Neuronal stem cell (in vitro differentiated cells): ENCODE measurements around the gene LGALS1.

Source experiments
- DNase-seq: peaks from one replicate; pipeline ENCODE4 v3.0.0-alpha.2; 2013; ENCODE audit warnings: low spot score
- H2AFZ ChIP-seq: one replicate; pipeline ENCODE4 v1.6.1; 2013; ENCODE audit warnings: mild to moderate bottlenecking, low read length, inconsistent platforms
- H2AK5ac ChIP-seq: 2 replicates; pipeline ENCODE4 v1.6.1; 2013; ENCODE audit warnings: low read depth, mild to moderate bottlenecking, inconsistent platforms, low read length, moderate library complexity, mixed read lengths
- H2BK120ac ChIP-seq: 2 replicates; pipeline ENCODE4 v1.6.1; 2013; ENCODE audit warnings: low read depth, mild to moderate bottlenecking, inconsistent platforms, low read length, moderate library complexity, mixed read lengths
- H2BK12ac ChIP-seq: one replicate; pipeline ENCODE4 v1.6.1; 2013; ENCODE audit warnings: low read length, inconsistent platforms
- H2BK15ac ChIP-seq: 2 replicates; pipeline ENCODE4 v1.6.1; 2013; ENCODE audit warnings: mild to moderate bottlenecking, low read length, inconsistent platforms, mixed read lengths
- H2BK5ac ChIP-seq: one replicate; pipeline ENCODE4 v1.6.1; 2013; ENCODE audit warnings: inconsistent platforms, mild to moderate bottlenecking, low read length, moderate library complexity
- H3K14ac ChIP-seq: one replicate; pipeline ENCODE4 v1.6.1; 2013; ENCODE audit warnings: low read length, inconsistent platforms
- H3K18ac ChIP-seq: 2 replicates; pipeline ENCODE4 v1.6.1; 2013; ENCODE audit warnings: low read length, inconsistent platforms
- H3K23ac ChIP-seq: 2 replicates; pipeline ENCODE4 v1.6.1; 2013; ENCODE audit warnings: low read depth, mild to moderate bottlenecking, mixed read lengths, low read length, inconsistent platforms; ENCODE audit not compliant: poor library complexity
- H3K27ac ChIP-seq: replicated peaks from 3 replicates; pipeline ENCODE4 v1.5.1; 2013; ENCODE audit warnings: low read length, inconsistent platforms
- H3K27me3 ChIP-seq, 3 experiments: 2 replicates each; pipeline ENCODE4 v1.6.1; 2013; ENCODE audit warnings: low read length in 3 of 3, mild to moderate bottlenecking in 2 of 3, inconsistent platforms in 1 of 3, low read depth in 1 of 3, mixed read lengths in 1 of 3, moderate library complexity in 1 of 3; ENCODE audit not compliant: control insufficient read depth in 3 of 3, insufficient read depth in 3 of 3
- H3K36me3 ChIP-seq, 2 donors: replicated peaks in 1 of 2; 2 replicates each; pipeline ENCODE4 v1.6.1; 2013; ENCODE audit warnings: low read length in 2 of 2; ENCODE audit not compliant: control insufficient read depth in 2 of 2, insufficient read depth in 2 of 2
- H3K4ac ChIP-seq: 2 replicates; pipeline ENCODE4 v1.6.1; 2013; ENCODE audit warnings: inconsistent platforms, mild to moderate bottlenecking, low read length, moderate library complexity
- H3K4me1 ChIP-seq, 2 donors: 1 replicate in 1 of 2; 2 replicates in 1 of 2; pipeline ENCODE4 v1.6.1; 2013; ENCODE audit warnings: low read length in 2 of 2, low read depth in 1 of 2; ENCODE audit not compliant: control insufficient read depth in 2 of 2, insufficient read depth in 1 of 2
- H3K4me2 ChIP-seq: one replicate; pipeline ENCODE4 v1.6.1; 2013; ENCODE audit warnings: mild to moderate bottlenecking, low read length, inconsistent platforms; ENCODE audit not compliant: insufficient read depth, poor library complexity, severe bottlenecking
- H3K4me3 ChIP-seq, 2 donors: 2 replicates each; pipeline ENCODE4 v1.5.1; 2013; ENCODE audit warnings: low read length in 2 of 2, mild to moderate bottlenecking in 2 of 2, inconsistent platforms in 1 of 2, moderate library complexity in 1 of 2
- H3K79me1 ChIP-seq: one replicate; pipeline ENCODE4 v1.6.1; 2013; ENCODE audit warnings: low read depth, mild to moderate bottlenecking, inconsistent platforms, low read length, moderate library complexity
- H3K9ac ChIP-seq: one replicate; pipeline ENCODE4 v1.6.1; 2013; ENCODE audit warnings: mild to moderate bottlenecking, low read depth, low read length, inconsistent platforms; ENCODE audit not compliant: poor library complexity
- H3K9me3 ChIP-seq, 2 donors: replicated peaks in 1 of 2; 2 replicates each; pipeline versions ENCODE3 to v1.6.1; 2013; ENCODE audit warnings: low read length in 2 of 2, mild to moderate bottlenecking in 2 of 2, inconsistent platforms in 1 of 2, low read depth in 1 of 2, mixed read lengths in 1 of 2, moderate library complexity in 1 of 2; ENCODE audit not compliant: control insufficient read depth in 2 of 2, insufficient read depth in 1 of 2
- H4K8ac ChIP-seq: one replicate; pipeline ENCODE4 v1.6.1; 2013; ENCODE audit warnings: low read depth, mild to moderate bottlenecking, inconsistent platforms, low read length, moderate library complexity
- H4K91ac ChIP-seq: one replicate; pipeline ENCODE4 v1.6.1; 2013; ENCODE audit warnings: low read length, low read depth, mild to moderate bottlenecking, inconsistent platforms; ENCODE audit not compliant: poor library complexity
- WGBS, 2 donors: extraction: QIAGEN DNeasy Blood & Tissue Kit; methylation state at CpG; one replicate each; pipeline ENCODE4 v1.1.7; 2013; ENCODE audit warnings: missing lambda C conversion rate in 2 of 2, mixed read lengths in 1 of 2; ENCODE audit not compliant: insufficient read length in 2 of 2, insufficient replicate concordance in 1 of 2; ENCODE audit errors: extremely low coverage in 2 of 2; 5-methylcytosine and 5-hydroxymethylcytosine counted together

The LGALS1 gene

GRCh38 chr22:37705205-37705604 lies 29.8 kb downstream of the LGALS1 start:
- H2BK12ac ChIP-seq: no peak overlapping the region
- no peak overlapping the region for H3K18ac ChIP-seq
- H3K14ac ChIP-seq: no peak overlapping the region
- H2BK5ac ChIP-seq: no peak overlapping the region
- no peak overlapping the region for H3K4ac ChIP-seq
- H2BK120ac ChIP-seq: no peak overlapping the region
- no peak overlapping the region for H2AFZ ChIP-seq
- no peak overlapping the region for H4K91ac ChIP-seq
- H3K4me3 ChIP-seq: no peak overlapping the region
- WGBS, 2 donors: no CpG with 5 or more reads among the region's 3 CpGs
- H3K9ac ChIP-seq: no peak overlapping the region
- no peaks in the 10 kb centered on the region for H3K79me1 ChIP-seq
- no peaks in the 10 kb centered on the region for H3K27me3 ChIP-seq
- H3K4me2 ChIP-seq: no peak overlapping the region
- no peak overlapping the region for H3K27ac ChIP-seq
- peaks cover 0 to 46% of the 10 kb centered on the region in 2 donors for H3K36me3 ChIP-seq
- H3K23ac ChIP-seq: no peak overlapping the region
- no peaks in the 10 kb centered on the region for H3K4me1 ChIP-seq
- H3K9me3 ChIP-seq: peaks cover 0 to 2% of the 10 kb centered on the region in 2 donors
- H4K8ac ChIP-seq: no peak overlapping the region
- no peak overlapping the region for H2AK5ac ChIP-seq
- no peak overlapping the region for H2BK15ac ChIP-seq
- no peak for DNase-seq

GRCh38 chr22:37708580-37709444 lies 33.4 kb downstream of the LGALS1 start:
- Histone ChIP-seq H2AFZ (no peak overlapping the region), H3K4me2 (no peak overlapping the region), H4K8ac (peak overlapping the region; percentile 17), H2BK120ac (no peak overlapping the region), H3K36me3 (peaks cover 0 to 48% of the 10 kb centered on the region in 2 donors), H2BK5ac (no peak overlapping the region), H3K9ac (no peak overlapping the region), H4K91ac (no peak overlapping the region), H3K4me3 (no peak overlapping the region), H3K27me3 (no peaks in the 10 kb centered on the region), H3K4me1 (no peaks in the 10 kb centered on the region), H3K18ac (no peak overlapping the region), H3K79me1 (no peaks in the 10 kb centered on the region), H3K9me3 (peaks cover 0 to 2% of the 10 kb centered on the region in 2 donors), H3K4ac (no peak overlapping the region), H2BK12ac (no peak overlapping the region), H2AK5ac (peak overlapping the region; percentile 81), H3K23ac (no peak overlapping the region), H3K14ac (no peak overlapping the region), H3K27ac (no peak overlapping the region), H2BK15ac (no peak overlapping the region)
- no peak for DNase-seq
- no CpG with 5 or more reads among the region's 25 CpGs for WGBS, 2 donors

- no peaks in the 10 kb centered on the region for H3K4me1 ChIP-seq
- no peak overlapping the region for H2BK120ac ChIP-seq
- H3K4ac ChIP-seq: no peak overlapping the region
- no peak overlapping the region for H4K91ac ChIP-seq
- H2BK5ac ChIP-seq: no peak overlapping the region
- H3K23ac ChIP-seq: peak overlapping the region; percentile 10
- H3K18ac ChIP-seq: no peak overlapping the region
- H3K4me2 ChIP-seq: no peak overlapping the region
- peak overlapping the region; percentile 30 for H2BK12ac ChIP-seq
- WGBS, 2 donors: no CpG with 5 or more reads among the region's 15 CpGs
- H3K27me3 ChIP-seq: no peaks in the 10 kb centered on the region
- H3K9me3 ChIP-seq: peaks cover 0 to 2% of the 10 kb centered on the region in 2 donors
- no peak overlapping the region for H3K9ac ChIP-seq
- no peak overlapping the region for H2AFZ ChIP-seq
- DNase-seq: no peak
- peaks cover 0 to 46% of the 10 kb centered on the region in 2 donors for H3K36me3 ChIP-seq
- H4K8ac ChIP-seq: no peak overlapping the region
- no peak overlapping the region for H2BK15ac ChIP-seq
- H2AK5ac ChIP-seq: peak overlapping the region; percentile 81
- no peak overlapping the region for H3K27ac ChIP-seq
- no peaks in the 10 kb centered on the region for H3K79me1 ChIP-seq
- H3K14ac ChIP-seq: peak overlapping the region; percentile 38
- H3K4me3 ChIP-seq: no peak overlapping the region
Observed at GRCh38 chr22:37709445-37709765, 34.0 kb downstream of the LGALS1 start.

GRCh38 chr22:37710675-37711074 lies 35.2 kb downstream of the LGALS1 start:
- Histone ChIP-seq H3K9me3 (peaks cover 0 to 2% of the 10 kb centered on the region in 2 donors), H3K27me3 (no peaks in the 10 kb centered on the region), H3K4me1 (no peaks in the 10 kb centered on the region), H2BK120ac (no peak overlapping the region), H3K9ac (peak overlapping the region; percentile 55), H3K18ac (peak overlapping the region; percentile 35), H2AFZ (no peak overlapping the region), H3K23ac (no peak overlapping the region), H2BK5ac (peak overlapping the region; percentile 91), H4K91ac (no peak overlapping the region), H2AK5ac (peak overlapping the region; percentile 68), H2BK15ac (peak overlapping the region; percentile 85), H3K36me3 (peaks cover 0 to 45% of the 10 kb centered on the region in 2 donors), H3K4ac (no peak overlapping the region), H3K14ac (peak overlapping the region; percentile 75), H2BK12ac (peak overlapping the region; percentile 93), H3K4me3 (peak overlapping the region in 1 of 2 donors; percentile 20), H3K27ac (no peak overlapping the region), H3K79me1 (no peaks in the 10 kb centered on the region), H4K8ac (no peak overlapping the region), H3K4me2 (no peak overlapping the region)
- WGBS, 2 donors: no CpG with 5 or more reads among the region's 3 CpGs
- no peak for DNase-seq
